Suppressor macrophage (primary cell): ENCODE measurements around the gene DEFB129.
"Not testable (repeated sequence)": the region's sequence is repeated elsewhere in the genome, so short reads cannot be mapped to it uniquely, and the experiment has no call there.

Experiments
- DNase-seq, 4 experiments: peaks; one replicate each; pipeline ENCODE4 v3.0.0-alpha.2; 2020 to 2022
- total RNA-seq, 17 experiments: gene quantifications; one replicate each; lab custom pipeline; 2026; ENCODE audit warnings: mixed read lengths in 6 of 17, inconsistent platforms in 3 of 17; lab: John Stamatoyannopoulos, UW

Gene DEFB129
- total RNA-seq: 0 to 0.66 (median 0) reads per million in 17 experiments

- DNase-seq: no peak
Observed at GRCh38 chr20:226958-227357, at the start of gene DEFB129. Gene DEFB129, plus strand, starts transcription at chr20:227258. Its CDS starts 31 bp downstream, at chr20:227289.

DNA sequence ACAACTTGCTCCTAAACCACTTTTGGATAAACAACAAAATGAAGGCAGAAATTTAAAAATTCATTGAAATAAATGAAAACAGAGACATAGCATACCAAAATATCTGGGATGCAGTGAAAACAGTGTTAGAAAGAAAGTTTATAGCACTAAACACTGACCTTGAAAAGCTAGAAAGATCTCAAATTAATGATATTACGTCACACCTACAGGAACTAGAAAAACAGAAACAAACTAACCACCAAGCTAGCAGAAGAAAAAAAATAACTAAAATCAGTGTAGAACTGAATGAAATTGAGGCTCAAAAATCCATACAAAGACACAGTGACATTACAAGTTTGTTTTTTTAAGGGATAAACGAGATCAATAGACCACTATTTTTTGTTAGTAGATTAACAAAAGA, 42.8 kb upstream of the DEFB129 start:
- DNase-seq: no peak

- DNase-seq: no peak
Observed at GRCh38 chr20:187733-188132, 39.3 kb upstream of the DEFB129 start.

DNA sequence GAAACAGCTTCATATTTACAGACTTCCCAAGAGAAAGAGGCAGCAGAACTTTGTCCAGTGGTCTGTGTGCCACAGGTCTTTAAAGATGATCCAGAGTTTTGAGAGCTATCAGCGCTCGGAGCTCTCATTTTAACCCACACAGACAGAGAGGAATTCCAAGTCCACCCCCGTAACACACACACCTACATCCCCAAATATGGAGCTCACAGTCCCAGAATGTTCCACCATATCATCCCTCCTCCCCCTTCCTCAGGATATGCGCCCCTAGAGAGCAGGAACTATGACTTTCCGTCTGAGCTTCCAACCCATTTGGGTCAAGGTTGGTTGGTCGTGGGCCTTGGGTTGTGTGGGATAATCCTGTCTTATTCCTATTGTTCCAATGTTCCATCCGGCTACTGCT, 37.4 kb upstream of the DEFB129 start, which contains the start of gene DEFB128:
Gene DEFB128 (minus strand): TSS at position 101 of the 400 bp plus-strand sequence. CDS start 88 bp downstream, at position 13.
- DNase-seq: no peak

GRCh38 chr20:198225-198624, 28.8 kb upstream of the DEFB129 start:
- no peak for DNase-seq

GRCh38 chr20:199996-200395, 27.1 kb upstream of the DEFB129 start:
- DNase-seq: no peak

GRCh38 chr20:203630-204029, 23.4 kb upstream of the DEFB129 start:
- not testable (repeated sequence) for DNase-seq

DNA sequence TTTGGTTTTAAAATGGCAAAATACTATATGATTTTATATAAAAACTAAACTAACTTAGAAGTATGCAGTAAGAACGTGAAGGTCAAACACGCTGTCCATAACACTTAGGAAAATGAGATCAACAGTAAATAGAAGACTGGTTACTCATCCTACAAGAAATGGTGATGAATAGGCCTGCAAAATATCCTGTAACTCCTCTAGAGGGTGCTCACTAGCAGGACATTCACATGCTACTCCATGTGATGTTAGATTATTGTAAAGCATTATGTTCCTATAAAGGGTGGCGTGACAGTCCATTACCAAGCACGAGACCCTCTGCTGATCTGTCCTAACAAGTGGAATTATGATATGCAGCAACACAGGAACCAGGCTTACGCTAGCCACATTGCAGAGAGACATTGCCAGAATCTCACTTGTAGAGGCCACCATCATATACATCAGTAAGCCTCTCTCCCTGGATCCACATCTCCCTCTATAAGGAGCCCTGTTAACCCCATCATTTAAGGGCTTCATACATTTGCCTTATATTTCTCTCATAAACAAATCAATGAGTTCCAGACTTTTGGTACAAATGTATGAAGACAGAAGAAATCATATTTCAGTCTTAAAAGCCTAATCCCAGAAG, 18.0 kb upstream of the DEFB129 start:
- DNase-seq: peak; percentile 52 to 82 (median 66)

- DNase-seq: no peak
Observed at GRCh38 chr20:210809-211502, 16.1 kb upstream of the DEFB129 start.

GRCh38 chr20:214383-214782, 12.7 kb upstream of the DEFB129 start:
- no peak for DNase-seq

- no peak for DNase-seq
Observed at GRCh38 chr20:215796-216195, 11.3 kb upstream of the DEFB129 start.

- DNase-seq: no peak
Observed at GRCh38 chr20:217266-217665, 9.8 kb upstream of the DEFB129 start.

DNA sequence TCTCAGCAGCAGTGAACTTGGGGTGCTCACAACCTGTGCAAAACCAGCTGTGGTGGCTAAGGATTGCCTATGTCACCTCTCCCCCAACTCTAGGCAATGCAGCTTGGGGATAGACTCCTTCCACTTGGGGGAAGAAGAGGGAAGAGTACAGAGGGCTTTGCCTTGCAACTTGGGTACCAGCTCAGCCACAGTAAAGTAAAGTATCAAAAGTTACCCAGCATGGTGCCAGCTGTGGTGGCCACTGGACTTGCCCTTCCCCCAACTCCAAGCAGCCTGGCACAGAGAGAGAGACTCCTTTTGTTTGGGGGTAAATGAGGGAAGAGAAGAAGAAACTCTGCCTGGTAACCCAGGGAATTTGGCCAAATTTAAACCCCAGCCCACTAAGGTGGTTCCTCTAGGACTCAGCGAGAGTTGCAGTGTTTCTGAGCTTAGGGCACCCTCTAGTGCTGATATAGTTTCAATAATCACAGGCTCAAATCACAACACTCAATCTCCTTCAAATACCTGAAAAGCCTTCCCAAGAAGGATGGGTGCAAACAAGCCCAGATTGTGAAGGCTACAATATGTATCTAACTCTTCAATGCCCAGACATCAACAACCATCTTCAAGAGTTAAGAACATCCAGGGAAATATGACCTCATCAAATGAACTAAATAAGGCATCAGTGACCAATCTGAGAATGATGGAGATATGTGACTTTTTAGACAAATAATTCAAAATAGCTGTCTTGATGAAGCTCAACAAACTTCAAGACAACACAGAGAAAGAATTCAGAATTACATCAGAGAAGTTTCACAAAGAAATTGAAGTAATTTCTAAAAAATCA, 7.6 kb upstream of the DEFB129 start:
- DNase-seq: peak in 3 of 4 experiments; percentile 19 to 25 (median 20)

DNA sequence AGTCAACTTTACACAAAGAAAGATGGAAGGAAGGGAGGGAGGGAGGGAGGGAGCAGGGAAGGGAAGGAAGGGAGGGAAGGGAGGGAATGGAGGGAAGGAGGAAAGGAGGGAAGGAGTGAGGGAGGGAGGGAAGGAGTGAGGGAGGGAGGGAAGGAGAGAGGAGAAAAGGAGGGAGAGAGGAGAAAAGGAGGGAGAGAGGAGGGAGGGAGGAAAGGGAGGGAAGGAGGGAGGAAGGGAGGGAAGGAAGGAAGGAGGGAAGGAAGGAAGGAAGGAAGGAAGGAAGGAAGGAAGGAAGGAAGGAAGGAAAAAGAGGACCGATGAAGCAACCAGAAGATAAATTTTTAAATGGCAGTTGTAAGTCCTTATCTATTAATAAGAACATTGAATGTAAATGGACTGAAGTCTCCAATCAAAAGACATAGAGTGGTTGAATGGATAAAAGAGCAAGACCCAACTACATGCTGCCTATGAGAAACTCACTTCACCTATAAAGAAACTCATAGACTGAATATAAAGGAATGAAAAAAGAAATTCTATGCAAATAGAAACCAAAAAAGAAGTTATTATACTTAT, 5.7 kb upstream of the DEFB129 start:
- no peak for DNase-seq

GRCh38 chr20:225879-226278, 1.2 kb upstream of the DEFB129 start:
- DNase-seq: not testable (repeated sequence)

DNA sequence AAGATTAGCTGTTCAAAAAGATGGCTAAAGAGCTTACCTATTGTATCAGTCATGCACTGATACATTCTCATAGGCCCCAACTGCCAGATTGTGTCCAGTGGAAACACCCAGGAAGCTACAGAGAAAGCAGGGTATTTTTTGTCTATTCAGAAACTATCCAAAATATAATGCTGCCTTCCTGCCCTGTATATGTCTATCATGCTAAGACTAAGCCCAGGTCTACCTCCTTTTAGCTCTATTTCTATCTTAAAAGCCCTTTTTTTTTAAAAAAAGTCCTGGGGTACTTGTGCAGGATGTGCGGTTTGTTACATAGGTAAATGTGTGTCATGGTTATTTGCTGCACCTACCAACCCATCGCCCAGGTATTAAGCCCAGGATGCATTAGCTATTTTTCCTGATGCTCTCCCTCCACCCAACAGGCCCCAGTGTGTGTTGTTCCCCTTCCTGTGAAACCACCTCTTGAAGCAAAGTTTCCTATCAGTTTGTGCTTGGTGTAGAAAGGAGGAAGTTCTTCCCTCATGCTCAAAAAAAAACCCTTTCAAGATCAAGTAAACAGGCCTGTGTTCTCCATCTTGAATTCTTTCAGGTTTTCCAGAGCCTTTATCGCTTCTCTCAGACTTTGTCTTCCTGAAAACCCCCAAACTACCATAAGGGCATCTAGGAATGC, 514 bp downstream of the DEFB129 start:
- DNase-seq: peak; percentile 11 to 63 (median 52)

GRCh38 chr20:235891-236290, 8.8 kb downstream of the DEFB129 start:
- DNase-seq: peak; percentile 12 to 70 (median 45)

DNA sequence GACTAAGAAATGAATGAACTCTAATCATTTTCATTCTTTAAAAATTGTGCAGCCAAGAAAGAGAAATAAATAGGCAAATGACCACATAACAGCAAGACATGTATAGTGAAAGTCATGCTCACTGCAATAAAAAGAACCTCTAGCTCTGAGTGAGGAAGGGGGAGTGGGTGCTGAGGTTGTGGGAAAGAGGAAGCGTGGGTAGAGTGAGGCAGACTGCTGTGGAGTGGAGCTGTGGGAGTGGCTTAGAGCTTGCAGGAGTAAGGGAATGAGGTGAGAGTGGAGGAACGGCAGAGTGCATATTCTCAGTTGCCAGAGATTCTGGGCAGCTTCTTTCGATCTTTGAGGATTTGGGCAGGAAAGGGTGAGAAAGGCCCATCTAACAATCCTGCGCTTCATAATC, 10.4 kb downstream of the DEFB129 start:
- DNase-seq: peak; percentile 87 to 95 (median 92)

- peak in 3 of 4 experiments; percentile 43 to 81 (median 80) for DNase-seq
Observed at GRCh38 chr20:237929-238328, 10.9 kb downstream of the DEFB129 start.

GRCh38 chr20:242905-243304, 15.8 kb downstream of the DEFB129 start:
- DNase-seq: peak in 2 of 4 experiments; percentile 20 to 51

DNA sequence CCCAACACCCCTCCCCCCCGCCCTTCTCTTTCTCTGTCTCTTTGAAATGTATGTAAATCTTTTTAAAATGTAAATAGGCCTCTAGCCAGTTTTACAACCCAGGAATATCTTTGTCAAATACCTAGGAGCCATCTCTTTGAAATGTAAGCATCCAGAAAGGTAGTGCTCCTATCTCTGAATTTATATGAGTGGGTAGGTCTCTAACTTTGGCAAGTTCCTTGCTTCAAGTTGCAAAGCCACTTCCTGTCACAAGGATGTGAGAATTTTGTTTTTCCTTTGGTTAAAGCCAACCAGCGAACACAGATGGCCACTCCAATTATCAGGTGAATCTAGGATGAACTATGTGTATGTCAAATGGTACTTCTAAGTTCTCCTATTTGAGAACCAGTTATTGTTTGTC, 24.3 kb downstream of the DEFB129 start:
- DNase-seq: peak in 3 of 4 experiments; percentile 19 to 39 (median 32)

DNA sequence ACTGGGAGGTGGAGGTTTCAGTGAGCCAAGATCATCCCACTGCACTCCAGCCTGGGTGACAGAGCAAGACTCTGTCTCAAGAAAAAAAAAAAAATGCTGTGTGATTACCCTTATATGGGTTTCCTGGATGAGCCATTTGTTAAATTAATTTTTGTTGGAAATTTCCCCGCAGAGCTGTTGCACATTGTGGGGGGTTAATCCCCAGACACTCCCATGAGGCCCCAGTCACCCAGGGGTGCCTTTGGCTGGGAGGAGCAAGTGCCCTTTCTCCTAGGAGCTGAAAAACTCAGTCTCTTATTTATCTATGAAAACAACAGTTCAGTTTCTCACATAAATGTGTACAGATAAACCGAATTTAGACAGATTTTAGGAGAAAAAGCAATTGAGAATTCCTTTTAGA, 25.7 kb downstream of the DEFB129 start:
- DNase-seq: no peak
